ENCODE data around the gene TRIM7. TPM values are rescaled to one million over a fixed set of nuclear protein-coding genes. Genes with fewer than 3 reads are reported as not detected.

TRIM7 gene
- total and polyA plus RNA-seq, 9 of the 15 experiments (the other 6 are each of a cell fraction or from before 2014, with no cell fraction given), result 2.6 to 14.9 (median 8.9) TPM

- TF ChIP-seq SP2 (IDR thresholded peaks at IDR 0.05; ENCODE audit: extremely low read depth, low read depth, low read length, poor library complexity, severe bottlenecking), result no peak
- TF ChIP-seq ZNF717 (CRISPR knock-in tag; IDR thresholded peaks at IDR 0.05), result no peak
- TF ChIP-seq HNRNPLL (IDR thresholded peaks at IDR 0.05; ENCODE audit: low read depth, low read length, poor library complexity, severe bottlenecking), result peak; percentile 8
- TF ChIP-seq SAFB (IDR thresholded peaks at IDR 0.05; ENCODE audit: borderline replicate concordance, low read depth, low read length), result no peak
- TF ChIP-seq, protein P1, sequence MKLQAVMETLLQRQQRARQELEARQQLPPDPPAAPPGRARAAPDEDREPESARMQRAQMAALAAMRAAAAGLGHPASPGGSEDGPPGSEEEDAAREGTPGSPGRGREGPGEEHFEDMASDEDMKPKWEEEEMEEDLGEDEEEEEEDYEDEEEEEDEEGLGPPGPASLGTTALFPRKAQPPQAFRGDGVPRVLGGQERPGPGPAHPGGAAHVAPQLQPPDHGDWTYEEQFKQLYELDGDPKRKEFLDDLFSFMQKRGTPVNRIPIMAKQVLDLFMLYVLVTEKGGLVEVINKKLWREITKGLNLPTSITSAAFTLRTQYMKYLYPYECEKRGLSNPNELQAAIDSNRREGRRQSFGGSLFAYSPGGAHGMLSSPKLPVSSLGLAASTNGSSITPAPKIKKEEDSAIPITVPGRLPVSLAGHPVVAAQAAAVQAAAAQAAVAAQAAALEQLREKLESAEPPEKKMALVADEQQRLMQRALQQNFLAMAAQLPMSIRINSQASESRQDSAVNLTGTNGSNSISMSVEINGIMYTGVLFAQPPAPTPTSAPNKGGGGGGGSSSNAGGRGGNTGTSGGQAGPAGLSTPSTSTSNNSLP (IDR thresholded peaks at IDR 0.05; ENCODE audit: borderline replicate concordance, low read depth, low read length), result no peak
- no peak for TF ChIP-seq FOXO4 (CRISPR knock-in tag; IDR thresholded peaks at IDR 0.05)
- TF ChIP-seq SMARCA5 (IDR thresholded peaks at IDR 0.05), result peak; percentile 12; the same call in 1 of the 2 replicates
- TF ChIP-seq GTF2F1 (IDR thresholded peaks at IDR 0.05; ENCODE audit: low read depth, low read length), result 0 out of 2 replicates have a peak, but pooled peaks have one; percentile 10
- no peak for TF ChIP-seq FUS (optimal IDR thresholded peaks at IDR 0.05; ENCODE audit: low read depth, low read length)
- no peak for TF ChIP-seq NR3C1 (CRISPR knock-in tag; IDR thresholded peaks at IDR 0.05)
- TF ChIP-seq, protein P2, sequence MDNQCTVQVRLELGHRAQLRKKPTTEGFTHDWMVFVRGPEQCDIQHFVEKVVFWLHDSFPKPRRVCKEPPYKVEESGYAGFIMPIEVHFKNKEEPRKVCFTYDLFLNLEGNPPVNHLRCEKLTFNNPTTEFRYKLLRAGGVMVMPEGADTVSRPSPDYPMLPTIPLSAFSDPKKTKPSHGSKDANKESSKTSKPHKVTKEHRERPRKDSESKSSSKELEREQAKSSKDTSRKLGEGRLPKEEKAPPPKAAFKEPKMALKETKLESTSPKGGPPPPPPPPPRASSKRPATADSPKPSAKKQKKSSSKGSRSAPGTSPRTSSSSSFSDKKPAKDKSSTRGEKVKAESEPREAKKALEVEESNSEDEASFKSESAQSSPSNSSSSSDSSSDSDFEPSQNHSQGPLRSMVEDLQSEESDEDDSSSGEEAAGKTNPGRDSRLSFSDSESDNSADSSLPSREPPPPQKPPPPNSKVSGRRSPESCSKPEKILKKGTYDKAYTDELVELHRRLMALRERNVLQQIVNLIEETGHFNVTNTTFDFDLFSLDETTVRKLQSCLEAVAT (IDR thresholded peaks at IDR 0.05), result peak in 1 of 2 experiments; percentile 61; a peak in 1 of 4 replicates
- TF ChIP-seq REST (IDR thresholded peaks at IDR 0.05; ENCODE audit: borderline replicate concordance), result no peak
- no peak for TF ChIP-seq REST (CRISPR knock-in tag; IDR thresholded peaks at IDR 0.05; ENCODE audit: low read depth)
- no peak for TF ChIP-seq ARHGAP35 (IDR thresholded peaks at IDR 0.05; ENCODE audit: partially characterized antibody)
- TF ChIP-seq NR1H2 (CRISPR knock-in tag; IDR thresholded peaks at IDR 0.05), result no peak
- no peak for TF ChIP-seq NUFIP1 (IDR thresholded peaks at IDR 0.05; ENCODE audit: partially characterized antibody)
Measured at GRCh38 chr5:181188700-181189362, 16.2 kb downstream of the TRIM7 start (continued).
